ENCODE results near the gene PCDHA1. TPM values are rescaled to one million over a fixed set of nuclear protein-coding genes. Genes with fewer than 3 reads are reported as not detected.

Gene PCDHA1
- total RNA-seq, 1 experiment from 2014 or later: not detected

Other genes with a start within 250 kb of the PCDHA1 start
- gene EIF4EBP3, start 238.5 kb upstream of the PCDHA1 start, total RNA-seq (2014; rRNA removed; shearing (Covaris generic)): 1.4 TPM in 1 of 2 replicates, not detected in the other
- 76.0 and 81.9 TPM in 2 replicates for gene SRA1, start 228.7 kb upstream of the PCDHA1 start, total RNA-seq (2014; rRNA removed; shearing (Covaris generic))
- gene APBB3, start 221.5 kb upstream of the PCDHA1 start, total RNA-seq (2014; rRNA removed; shearing (Covaris generic)): 12.0 and 16.2 TPM in 2 replicates
- 56.7 and 65.8 TPM in 2 replicates for gene SLC35A4, start 221.3 kb upstream of the PCDHA1 start, total RNA-seq (2014; rRNA removed; shearing (Covaris generic))
- 7.6 and 10.3 TPM in 2 replicates for gene CD14, start 153.0 kb upstream of the PCDHA1 start, total RNA-seq (2014; rRNA removed; shearing (Covaris generic))
- gene TMCO6, start 146.7 kb upstream of the PCDHA1 start, total RNA-seq (2014; rRNA removed; shearing (Covaris generic)): 17.9 and 100 TPM in 2 replicates
- gene NDUFA2, start 138.5 kb upstream of the PCDHA1 start, total RNA-seq (2014; rRNA removed; shearing (Covaris generic)): 125 and 176 TPM in 2 replicates
- 130 and 154 TPM in 2 replicates for gene IK, start 138.3 kb upstream of the PCDHA1 start, total RNA-seq (2014; rRNA removed; shearing (Covaris generic))
- 16.0 and 20.8 TPM in 2 replicates for gene WDR55, start 121.2 kb upstream of the PCDHA1 start, total RNA-seq (2014; rRNA removed; shearing (Covaris generic))
- gene DND1, start 112.6 kb upstream of the PCDHA1 start, total RNA-seq (2014; rRNA removed; shearing (Covaris generic)): 0.16 and 1.2 TPM in 2 replicates
- gene HARS1, start 94.8 kb upstream of the PCDHA1 start, total RNA-seq (2014; rRNA removed; shearing (Covaris generic)): 133 and 135 TPM in 2 replicates
- 51.8 and 53.0 TPM in 2 replicates for gene HARS2, start 94.7 kb upstream of the PCDHA1 start, total RNA-seq (2014; rRNA removed; shearing (Covaris generic))
- 99.1 and 114 TPM in 2 replicates for gene ZMAT2, start 85.7 kb upstream of the PCDHA1 start, total RNA-seq (2014; rRNA removed; shearing (Covaris generic))
- not detected in 2 replicates for gene PCDHA2, start 8.7 kb downstream of the PCDHA1 start, total RNA-seq (2014; rRNA removed; shearing (Covaris generic))
- 0.05 TPM in 1 of 2 replicates, not detected in the other for gene PCDHA3, start 14.9 kb downstream of the PCDHA1 start, total RNA-seq (2014; rRNA removed; shearing (Covaris generic))
- gene PCDHA4, start 20.9 kb downstream of the PCDHA1 start, total RNA-seq (2014; rRNA removed; shearing (Covaris generic)): 0.50 TPM in 1 of 2 replicates, not detected in the other
- gene PCDHA5, start 35.5 kb downstream of the PCDHA1 start, total RNA-seq (2014; rRNA removed; shearing (Covaris generic)): not detected in 2 replicates
- not detected in 2 replicates for gene PCDHA6, start 41.8 kb downstream of the PCDHA1 start, total RNA-seq (2014; rRNA removed; shearing (Covaris generic))
- 0.03 TPM in 1 of 2 replicates, not detected in the other for gene PCDHA7, start 48.1 kb downstream of the PCDHA1 start, total RNA-seq (2014; rRNA removed; shearing (Covaris generic))
- 0.13 TPM in 1 of 2 replicates, not detected in the other for gene PCDHA8, start 55.0 kb downstream of the PCDHA1 start, total RNA-seq (2014; rRNA removed; shearing (Covaris generic))
- gene PCDHA9, start 62.2 kb downstream of the PCDHA1 start, total RNA-seq (2014; rRNA removed; shearing (Covaris generic)): under 0.01 TPM in 1 of 2 replicates, not detected in the other
- gene PCDHA10, start 69.8 kb downstream of the PCDHA1 start, total RNA-seq (2014; rRNA removed; shearing (Covaris generic)): not detected in 2 replicates
- gene PCDHA11, start 82.8 kb downstream of the PCDHA1 start, total RNA-seq (2014; rRNA removed; shearing (Covaris generic)): not detected in 2 replicates
- not detected in 2 replicates for gene PCDHA12, start 89.2 kb downstream of the PCDHA1 start, total RNA-seq (2014; rRNA removed; shearing (Covaris generic))
- not detected in 2 replicates for gene PCDHA13, start 96.0 kb downstream of the PCDHA1 start, total RNA-seq (2014; rRNA removed; shearing (Covaris generic))
- 0.28 TPM in 1 of 2 replicates, not detected in the other for gene PCDHAC1, start 140.2 kb downstream of the PCDHA1 start, total RNA-seq (2014; rRNA removed; shearing (Covaris generic))
- gene PCDHAC2, start 180.3 kb downstream of the PCDHA1 start, total RNA-seq (2014; rRNA removed; shearing (Covaris generic)): 0.03 TPM in 1 of 2 replicates, not detected in the other

All from SJSA1 (cell line).